Sigmoid colon (tissue), 4 donors: ENCODE results near the gene WDR81.
"Not testable (repeated sequence)": the region's sequence is repeated elsewhere in the genome, so short reads cannot be mapped to it uniquely, and the experiment has no call there.

ENCODE experiments used
- EP300 ChIP-seq, 4 donors: sonication (generic); formaldehyde crosslinking; IDR thresholded peaks; one replicate each; pipeline ENCODE4 v1.6.1; 2017; ENCODE audit warnings: antibody characterized with exemption in 4 of 4
- POLR2AphosphoS5 ChIP-seq, 4 donors: sonication (generic); formaldehyde crosslinking; IDR thresholded peaks; one replicate each; pipeline ENCODE4 v1.6.1; 2017; ENCODE audit warnings: antibody characterized with exemption in 4 of 4

- TF ChIP-seq POLR2AphosphoS5, EP300 (IDR thresholded peaks at IDR 0.05): not testable (repeated sequence)
Observed at GRCh38 chr17:1741899-1742298, 17.4 kb downstream of the WDR81 start.
